OCI-LY1 (cell line): Measurements from ENCODE around the gene FRMD4A.
"Not testable (repeated sequence)": the region's sequence is repeated elsewhere in the genome, so short reads cannot be mapped to it uniquely, and the experiment has no call there.

ENCODE experiments used
- CTCF ChIP-seq: fragments of 200-600 bp; sonication (generic), shearing (Covaris generic); IDR thresholded peaks from 2 replicates; pipeline ENCODE4 v1.5.1; 2017; ENCODE audit warnings: mild to moderate bottlenecking, antibody characterized with exemption, low read length, moderate library complexity, mixed read lengths
- EZH2 ChIP-seq: fragments of 200-600 bp; sonication (generic), shearing (Covaris generic); IDR thresholded peaks from 2 replicates; pipeline ENCODE4 v1.8.0; 2017; ENCODE audit warnings: borderline replicate concordance, mixed run types, mild to moderate bottlenecking, antibody characterized with exemption, low read length, moderate library complexity, mixed read lengths

- not testable (repeated sequence) for TF ChIP-seq CTCF, EZH2
Observed at GRCh38 chr10:14199098-14199497, 131.6 kb downstream of the FRMD4A start.
